NB4 (cell line): ENCODE measurements around the gene LMOD1.

Source experiments
- DNase-seq: peaks from one replicate; pipeline ENCODE4 v3.0.0; 2010; ENCODE audit warnings: low read depth
- H3K4me3 ChIP-seq: one replicate; pipeline ENCODE4 v1.5.1; 2011; ENCODE audit warnings: mild to moderate bottlenecking, low read depth, low read length, moderate library complexity
- MYC ChIP-seq: IDR thresholded peaks from 2 replicates; pipeline ENCODE4 v1.6.1; 2011; ENCODE audit warnings: low read depth, low read length
- POLR2A ChIP-seq: IDR thresholded peaks from 2 replicates; pipeline ENCODE4 v1.6.1; 2011; ENCODE audit warnings: mild to moderate bottlenecking; ENCODE audit not compliant: insufficient read length; ENCODE audit errors: extremely low read depth
- TF ChIP-seq, protein P1 (sequence below): IDR thresholded peaks from one replicate; pipeline ENCODE4 v1.5.1; 2012; ENCODE audit warnings: low read depth, low read length
- TF ChIP-seq, protein P2 (sequence below): IDR thresholded peaks from 2 replicates; pipeline ENCODE4 v1.6.1; 2011; ENCODE audit warnings: low read depth, low read length

Gene LMOD1

DNA sequence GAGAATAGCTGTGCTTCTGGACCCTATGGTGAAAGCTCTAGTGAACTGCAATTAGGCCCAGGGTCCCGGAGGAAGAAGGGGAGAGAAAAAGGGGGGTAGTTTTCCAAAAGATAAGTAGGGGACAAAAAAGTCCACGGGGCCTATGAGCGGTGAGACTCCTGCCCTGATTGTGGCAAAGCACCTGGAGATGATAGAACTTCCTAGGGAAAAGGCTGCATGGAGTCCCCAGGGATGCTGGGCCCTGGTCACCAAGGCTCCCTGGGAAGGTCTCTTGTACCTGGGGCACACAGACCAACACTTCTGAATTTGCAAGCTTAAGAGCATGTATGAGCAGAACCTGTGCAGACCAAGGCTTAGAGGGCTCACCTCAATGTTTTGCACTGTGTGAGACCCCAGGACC is 63.1 kb downstream of the LMOD1 start:
- no peak for DNase-seq
- no peak overlapping the region for H3K4me3 ChIP-seq
- TF ChIP-seq POLR2A (no peak), MYC (no peak)
- TF ChIP-seq, protein P1, sequence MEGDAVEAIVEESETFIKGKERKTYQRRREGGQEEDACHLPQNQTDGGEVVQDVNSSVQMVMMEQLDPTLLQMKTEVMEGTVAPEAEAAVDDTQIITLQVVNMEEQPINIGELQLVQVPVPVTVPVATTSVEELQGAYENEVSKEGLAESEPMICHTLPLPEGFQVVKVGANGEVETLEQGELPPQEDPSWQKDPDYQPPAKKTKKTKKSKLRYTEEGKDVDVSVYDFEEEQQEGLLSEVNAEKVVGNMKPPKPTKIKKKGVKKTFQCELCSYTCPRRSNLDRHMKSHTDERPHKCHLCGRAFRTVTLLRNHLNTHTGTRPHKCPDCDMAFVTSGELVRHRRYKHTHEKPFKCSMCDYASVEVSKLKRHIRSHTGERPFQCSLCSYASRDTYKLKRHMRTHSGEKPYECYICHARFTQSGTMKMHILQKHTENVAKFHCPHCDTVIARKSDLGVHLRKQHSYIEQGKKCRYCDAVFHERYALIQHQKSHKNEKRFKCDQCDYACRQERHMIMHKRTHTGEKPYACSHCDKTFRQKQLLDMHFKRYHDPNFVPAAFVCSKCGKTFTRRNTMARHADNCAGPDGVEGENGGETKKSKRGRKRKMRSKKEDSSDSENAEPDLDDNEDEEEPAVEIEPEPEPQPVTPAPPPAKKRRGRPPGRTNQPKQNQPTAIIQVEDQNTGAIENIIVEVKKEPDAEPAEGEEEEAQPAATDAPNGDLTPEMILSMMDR: no peak
- TF ChIP-seq, protein P2, sequence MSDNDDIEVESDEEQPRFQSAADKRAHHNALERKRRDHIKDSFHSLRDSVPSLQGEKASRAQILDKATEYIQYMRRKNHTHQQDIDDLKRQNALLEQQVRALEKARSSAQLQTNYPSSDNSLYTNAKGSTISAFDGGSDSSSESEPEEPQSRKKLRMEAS: no peak

DNA sequence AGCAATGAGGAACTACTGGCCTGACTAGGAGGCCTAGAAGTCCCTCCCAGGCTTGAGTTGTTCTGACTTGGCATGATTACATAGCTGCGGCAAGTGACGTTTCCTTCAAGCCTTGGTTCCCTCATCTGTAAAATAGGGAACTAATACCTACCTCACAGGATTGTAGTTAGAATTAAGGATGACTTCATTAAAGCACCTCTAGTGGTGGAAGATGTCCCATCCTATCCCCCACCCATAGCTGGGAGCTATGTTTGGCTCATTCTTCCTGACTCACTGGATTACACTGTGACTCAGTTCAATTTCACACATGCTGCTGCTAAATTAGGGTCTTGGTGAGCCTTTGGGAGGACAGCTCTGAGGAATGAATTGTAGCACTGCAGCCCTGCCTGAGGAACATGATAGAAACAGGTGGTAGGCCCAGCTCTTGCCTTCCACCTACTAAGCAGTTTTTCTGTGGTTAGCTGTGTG is 63.6 kb downstream of the LMOD1 start:
- peak; percentile 87 for DNase-seq
- TF ChIP-seq, protein P2: no peak
- TF ChIP-seq, protein P1: peak; percentile 16
- H3K4me3 ChIP-seq: no peak overlapping the region

DNA sequence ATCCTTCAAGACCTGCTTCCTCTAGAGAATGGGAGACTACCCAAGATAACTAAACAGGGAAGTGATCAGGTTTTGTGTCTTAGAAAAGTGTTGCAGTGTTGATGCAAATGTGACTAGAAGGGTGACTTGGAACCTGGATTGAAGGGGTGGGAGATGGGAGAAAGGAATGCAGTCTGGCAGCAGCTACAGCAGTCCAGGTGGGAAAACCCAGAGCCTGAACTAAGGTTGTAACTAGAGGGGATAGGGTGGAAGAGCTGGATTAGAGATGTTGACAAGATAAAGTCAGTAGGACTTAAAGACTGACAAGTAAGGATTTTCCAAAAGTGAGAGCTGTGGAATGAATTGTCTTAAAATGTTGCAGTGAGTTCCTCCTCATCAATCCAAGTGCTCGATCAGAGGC is 64.7 kb downstream of the LMOD1 start:
- TF ChIP-seq MYC: no peak
- no peak overlapping the region for H3K4me3 ChIP-seq
- DNase-seq: no peak

DNA sequence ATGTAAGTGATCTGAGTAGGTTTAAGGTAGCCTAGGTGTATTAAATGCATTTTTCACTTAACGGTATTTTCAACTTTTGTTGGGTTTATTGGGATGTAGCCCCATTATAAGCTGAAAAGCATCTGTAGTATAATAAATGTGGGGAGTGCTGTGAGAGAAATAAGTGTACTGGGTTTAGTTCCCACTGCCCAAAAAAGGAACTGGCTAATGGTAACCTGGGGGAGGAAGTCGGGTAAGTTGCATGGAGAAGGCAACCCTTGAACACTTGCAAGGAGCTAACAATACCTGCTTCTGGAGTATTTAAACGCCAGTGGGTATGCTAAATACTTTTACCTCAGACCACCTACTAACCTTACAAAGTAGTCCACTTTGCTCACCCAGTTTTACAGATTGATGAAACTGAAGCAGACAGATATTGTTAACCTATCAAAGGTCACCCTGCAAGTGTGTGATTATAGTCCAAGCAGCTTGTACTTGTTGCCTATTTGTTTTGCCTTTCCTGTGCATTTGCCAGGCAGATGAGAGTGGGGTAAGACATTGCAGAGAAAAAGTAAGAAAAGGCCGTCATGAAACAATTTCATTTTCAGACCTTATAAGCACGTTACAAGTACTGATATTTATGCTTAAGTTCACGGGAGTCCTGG is 65.3 kb downstream of the LMOD1 start:
- TF ChIP-seq, protein P2: no peak
- TF ChIP-seq MYC (no peak), POLR2A (no peak)
- TF ChIP-seq, protein P1: no peak

DNA sequence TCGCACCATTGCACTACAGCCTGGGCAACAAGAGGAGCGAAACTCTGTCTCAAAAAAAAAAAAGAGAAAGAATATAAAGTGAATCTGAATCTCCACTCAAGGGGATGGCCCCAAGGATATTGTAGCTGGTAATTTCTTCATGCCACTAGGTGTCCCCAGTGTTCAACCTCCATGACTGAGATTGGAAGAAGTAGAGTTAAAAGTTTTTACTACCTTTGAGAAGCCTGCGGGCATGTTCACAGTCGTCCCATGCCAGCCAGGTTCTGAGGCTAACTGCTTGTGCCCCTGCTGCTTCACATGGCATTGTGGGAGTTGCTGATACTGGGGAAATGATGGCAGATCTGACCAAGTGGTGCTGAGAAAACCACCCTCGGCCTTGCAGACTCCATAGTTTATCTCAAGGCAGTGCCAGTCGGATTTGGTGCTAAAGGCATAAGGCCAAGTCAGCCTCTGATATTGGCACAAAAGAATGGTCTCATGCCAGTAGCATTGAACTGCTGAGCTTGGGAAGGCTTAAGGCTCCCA is 68.4 kb downstream of the LMOD1 start:
- peak; percentile 60 for DNase-seq
- no peak overlapping the region for H3K4me3 ChIP-seq
- TF ChIP-seq POLR2A (no peak), MYC (no peak)
- TF ChIP-seq, protein P1: peak; percentile 46
- TF ChIP-seq, protein P2: no peak

More for the DNA sequence above, 65.3 kb downstream of the LMOD1 start:
- peak; percentile 52 for DNase-seq
- no peak overlapping the region for H3K4me3 ChIP-seq

DNA sequence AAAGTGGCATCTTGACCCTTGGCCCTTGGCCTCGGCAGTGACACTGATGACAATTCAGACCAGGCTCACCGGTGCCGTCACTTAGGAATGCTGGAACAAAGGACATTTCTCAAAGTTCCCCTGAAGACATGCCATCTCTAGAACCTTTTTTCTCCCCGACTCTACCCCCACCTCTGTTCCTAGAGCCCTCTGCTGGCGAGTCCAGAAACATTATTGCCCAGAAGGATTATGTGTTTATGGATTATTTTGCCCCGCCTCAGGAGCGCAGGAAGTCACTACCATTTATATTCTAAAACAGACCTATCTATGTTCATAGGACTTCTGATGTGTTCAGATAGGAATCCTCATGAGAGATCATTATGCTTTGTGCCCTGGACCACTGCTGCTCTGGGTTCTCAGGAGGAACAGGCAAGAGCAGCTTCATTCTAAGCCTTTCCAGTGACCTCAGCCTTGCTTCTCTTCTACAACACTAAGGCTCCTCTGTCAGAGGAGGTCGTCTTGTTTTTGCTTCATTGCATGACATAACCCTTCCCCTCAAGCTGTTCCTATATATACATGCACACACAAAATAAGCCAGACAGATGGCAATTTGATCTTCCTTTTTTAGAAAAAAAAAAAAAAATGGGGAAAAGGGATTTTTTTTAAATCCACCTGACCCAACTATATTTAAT is 70.1 kb downstream of the LMOD1 start:
- DNase-seq: peak; percentile 19

More for the DNA sequence above, 70.1 kb downstream of the LMOD1 start:
- H3K4me3 ChIP-seq: no peak overlapping the region
- TF ChIP-seq MYC (no peak), POLR2A (no peak)
- TF ChIP-seq, protein P2: no peak
- TF ChIP-seq, protein P1: peak; percentile 25
